DOHH2 (cell line): ENCODE results near the gene DUS4L.

Experiments used
- H3F3A ChIP-seq: fragments of 200-600 bp; sonication (generic), shearing (Covaris generic); 2 replicates; pipeline ENCODE4 v1.6.0; 2016; ENCODE audit warnings: antibody characterized with exemption, mild to moderate bottlenecking; ENCODE audit not compliant: control insufficient read depth, insufficient read depth
- H3K27ac ChIP-seq: fragments of 200-600 bp; sonication (generic); 2 replicates; pipeline ENCODE4 v1.5.1; 2014; ENCODE audit warnings: low read depth, mild to moderate bottlenecking, low read length, moderate library complexity
- H3K27me3 ChIP-seq: fragments of 200-600 bp; sonication (generic); 2 replicates; pipeline ENCODE4 v1.6.1; 2014; ENCODE audit warnings: mild to moderate bottlenecking, low read length, mixed read lengths; ENCODE audit not compliant: control insufficient read depth
- H3K36me3 ChIP-seq: fragments of 200-600 bp; sonication (generic); 2 replicates; pipeline ENCODE4 v1.6.1; 2014; ENCODE audit warnings: mild to moderate bottlenecking, low read length, moderate library complexity, mixed read lengths; ENCODE audit not compliant: control insufficient read depth
- H3K4me1 ChIP-seq: fragments of 200-600 bp; sonication (generic); 2 replicates; pipeline ENCODE4 v1.6.1; 2014; ENCODE audit warnings: mild to moderate bottlenecking, low read length, mixed read lengths; ENCODE audit not compliant: control insufficient read depth
- H3K4me2 ChIP-seq: fragments of 200-600 bp; sonication (generic); 2 replicates; pipeline ENCODE4 v1.6.0; 2014; ENCODE audit warnings: mild to moderate bottlenecking, low read length, moderate library complexity
- H3K4me3 ChIP-seq: fragments of 200-600 bp; sonication (generic); 2 replicates; pipeline ENCODE4 v1.5.1; 2014; ENCODE audit warnings: mild to moderate bottlenecking, low read length, mixed read lengths
- H3K79me2 ChIP-seq: fragments of 200-600 bp; sonication (generic); 2 replicates; pipeline ENCODE4 v1.6.1; 2014; ENCODE audit warnings: mild to moderate bottlenecking, low read length, mixed read lengths; ENCODE audit not compliant: control insufficient read depth
- H3K9me2 ChIP-seq: fragments of 200-600 bp; sonication (generic); replicated peaks from 2 replicates; pipeline ENCODE4 v1.6.1; 2014; ENCODE audit warnings: mild to moderate bottlenecking, low read length, mixed read lengths; ENCODE audit not compliant: control insufficient read depth
- H3K9me3 ChIP-seq: fragments of 200-600 bp; sonication (generic); 2 replicates; pipeline ENCODE4 v1.6.1; 2014; ENCODE audit warnings: antibody characterized with exemption, low read length, mixed read lengths; ENCODE audit not compliant: control insufficient read depth, insufficient read depth
- H4K20me1 ChIP-seq: fragments of 200-600 bp; sonication (generic); 2 replicates; pipeline ENCODE4 v1.6.0; 2014; ENCODE audit warnings: low read depth, mild to moderate bottlenecking, antibody characterized with exemption, low read length, moderate library complexity; ENCODE audit not compliant: control insufficient read depth, insufficient read depth
- EZH2phosphoT487 ChIP-seq: fragments of 200-600 bp; sonication (generic); IDR thresholded peaks from 2 replicates; pipeline ENCODE4 v1.6.1; 2017; ENCODE audit warnings: borderline replicate concordance, mild to moderate bottlenecking, antibody characterized with exemption, low read length, moderate library complexity, mixed read lengths
- TF ChIP-seq, protein P1 (sequence below): fragments of 200-600 bp; sonication (generic); IDR thresholded peaks from one replicate; pipeline ENCODE4 v1.5.1; 2014; ENCODE audit warnings: antibody characterized with exemption, mild to moderate bottlenecking, low read depth, low read length; ENCODE audit not compliant: poor library complexity, severe bottlenecking

Gene DUS4L

DNA sequence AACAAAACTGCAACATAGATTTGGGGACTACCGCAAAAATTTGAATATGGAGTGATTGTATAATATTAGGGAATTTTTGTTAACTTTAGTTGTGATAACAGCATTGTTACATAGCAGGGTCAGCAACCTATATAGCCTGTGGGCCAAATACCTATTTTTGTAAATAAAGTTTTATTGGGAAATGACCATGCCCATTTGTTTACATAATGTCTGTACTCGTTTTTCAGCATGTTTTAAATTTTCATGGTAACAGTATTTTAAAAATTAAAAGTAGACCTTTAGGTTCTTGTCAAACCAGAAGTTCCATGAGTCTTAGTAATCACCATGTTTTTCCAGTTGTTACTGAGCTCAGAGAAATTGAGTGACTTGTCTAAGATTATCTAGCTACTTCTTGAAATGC lies 20.9 kb downstream of the DUS4L start:
- Histone ChIP-seq H3K27ac (no peak overlapping the region), H3K79me2 (peaks cover 22% of the 10 kb centered on the region), H3K4me3 (no peak overlapping the region), H3K4me2 (no peak overlapping the region), H3F3A (peaks cover 15% of the 10 kb centered on the region; the same call in 1 of the 2 replicates), H3K9me3 (no peaks in the 10 kb centered on the region), H3K9me2 (no peaks in the 10 kb centered on the region), H3K27me3 (no peaks in the 10 kb centered on the region), H3K36me3 (peaks cover 33% of the 10 kb centered on the region), H3K4me1 (peaks cover 19% of the 10 kb centered on the region), H4K20me1 (no peaks in the 10 kb centered on the region)
- no peak for TF ChIP-seq EZH2phosphoT487
- TF ChIP-seq, protein P1, sequence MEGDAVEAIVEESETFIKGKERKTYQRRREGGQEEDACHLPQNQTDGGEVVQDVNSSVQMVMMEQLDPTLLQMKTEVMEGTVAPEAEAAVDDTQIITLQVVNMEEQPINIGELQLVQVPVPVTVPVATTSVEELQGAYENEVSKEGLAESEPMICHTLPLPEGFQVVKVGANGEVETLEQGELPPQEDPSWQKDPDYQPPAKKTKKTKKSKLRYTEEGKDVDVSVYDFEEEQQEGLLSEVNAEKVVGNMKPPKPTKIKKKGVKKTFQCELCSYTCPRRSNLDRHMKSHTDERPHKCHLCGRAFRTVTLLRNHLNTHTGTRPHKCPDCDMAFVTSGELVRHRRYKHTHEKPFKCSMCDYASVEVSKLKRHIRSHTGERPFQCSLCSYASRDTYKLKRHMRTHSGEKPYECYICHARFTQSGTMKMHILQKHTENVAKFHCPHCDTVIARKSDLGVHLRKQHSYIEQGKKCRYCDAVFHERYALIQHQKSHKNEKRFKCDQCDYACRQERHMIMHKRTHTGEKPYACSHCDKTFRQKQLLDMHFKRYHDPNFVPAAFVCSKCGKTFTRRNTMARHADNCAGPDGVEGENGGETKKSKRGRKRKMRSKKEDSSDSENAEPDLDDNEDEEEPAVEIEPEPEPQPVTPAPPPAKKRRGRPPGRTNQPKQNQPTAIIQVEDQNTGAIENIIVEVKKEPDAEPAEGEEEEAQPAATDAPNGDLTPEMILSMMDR = no peak

DNA sequence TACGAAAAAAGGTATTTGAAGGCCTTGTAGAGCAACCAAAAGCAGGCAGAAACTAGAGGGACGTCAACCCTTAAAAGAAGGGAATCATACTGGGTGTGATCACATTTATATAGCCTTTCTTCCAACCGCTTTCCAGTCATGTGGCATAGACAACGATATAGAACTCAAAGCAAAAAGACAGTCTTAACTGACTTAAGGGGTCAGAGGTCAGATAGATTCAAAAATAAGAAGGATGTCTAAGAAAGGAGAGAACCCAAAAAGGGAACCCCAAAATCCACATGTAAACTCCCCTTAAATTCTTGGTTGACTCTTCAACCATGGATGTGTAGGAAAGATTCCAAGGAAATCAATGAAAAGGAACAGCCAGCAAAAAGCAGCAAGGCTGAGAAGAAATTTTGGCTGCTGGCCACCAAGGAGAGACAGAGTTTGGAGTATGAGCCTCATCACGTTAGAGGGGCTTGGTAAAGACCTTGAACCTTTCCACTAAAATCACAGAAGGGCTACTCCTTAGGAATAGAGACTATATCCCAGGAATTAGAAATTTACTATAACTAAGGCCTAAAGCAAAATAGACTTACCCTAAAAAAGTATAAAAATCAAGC lies 24.9 kb downstream of the DUS4L start:
- Histone ChIP-seq H3K4me2 (no peak overlapping the region), H3K9me2 (no peaks in the 10 kb centered on the region), H3K36me3 (peaks cover 33% of the 10 kb centered on the region), H3K27ac (no peak overlapping the region), H3K4me3 (no peak overlapping the region), H3F3A (no peaks in the 10 kb centered on the region), H3K79me2 (no peaks in the 10 kb centered on the region), H3K9me3 (no peaks in the 10 kb centered on the region), H3K4me1 (no peaks in the 10 kb centered on the region), H4K20me1 (no peaks in the 10 kb centered on the region), H3K27me3 (no peaks in the 10 kb centered on the region)
- TF ChIP-seq, protein P1 = no peak
- TF ChIP-seq EZH2phosphoT487 = no peak

DNA sequence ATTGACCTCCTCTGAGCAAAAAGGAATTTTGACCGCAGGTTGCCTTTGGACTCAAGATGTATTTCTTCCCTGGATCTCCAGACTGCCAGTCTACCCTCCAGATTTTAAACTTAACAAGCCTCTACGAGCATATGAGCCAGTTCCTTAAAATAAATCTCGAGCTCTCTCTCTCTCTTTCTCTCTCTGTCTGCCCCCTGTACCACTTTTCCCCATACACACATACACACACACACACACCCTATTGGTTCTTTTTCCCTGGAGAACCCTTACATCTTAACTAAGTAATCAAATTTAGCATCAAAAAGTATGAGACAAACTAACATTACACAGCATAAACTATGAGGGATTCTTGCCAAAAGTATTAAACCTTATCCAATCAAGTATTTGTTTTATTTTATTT lies 27.6 kb downstream of the DUS4L start:
- Histone ChIP-seq H3K9me3 (no peaks in the 10 kb centered on the region), H3K79me2 (no peaks in the 10 kb centered on the region), H3K27ac (no peak overlapping the region), H3K4me2 (no peak overlapping the region), H3K27me3 (no peaks in the 10 kb centered on the region), H3K9me2 (no peaks in the 10 kb centered on the region), H3F3A (no peaks in the 10 kb centered on the region), H3K4me3 (no peak overlapping the region), H3K36me3 (peaks cover 27% of the 10 kb centered on the region), H3K4me1 (no peaks in the 10 kb centered on the region), H4K20me1 (no peaks in the 10 kb centered on the region)
- TF ChIP-seq EZH2phosphoT487 = no peak
- TF ChIP-seq, protein P1 = no peak
